ENCODE results near the gene SRP68.

Gene SRP68

DNA sequence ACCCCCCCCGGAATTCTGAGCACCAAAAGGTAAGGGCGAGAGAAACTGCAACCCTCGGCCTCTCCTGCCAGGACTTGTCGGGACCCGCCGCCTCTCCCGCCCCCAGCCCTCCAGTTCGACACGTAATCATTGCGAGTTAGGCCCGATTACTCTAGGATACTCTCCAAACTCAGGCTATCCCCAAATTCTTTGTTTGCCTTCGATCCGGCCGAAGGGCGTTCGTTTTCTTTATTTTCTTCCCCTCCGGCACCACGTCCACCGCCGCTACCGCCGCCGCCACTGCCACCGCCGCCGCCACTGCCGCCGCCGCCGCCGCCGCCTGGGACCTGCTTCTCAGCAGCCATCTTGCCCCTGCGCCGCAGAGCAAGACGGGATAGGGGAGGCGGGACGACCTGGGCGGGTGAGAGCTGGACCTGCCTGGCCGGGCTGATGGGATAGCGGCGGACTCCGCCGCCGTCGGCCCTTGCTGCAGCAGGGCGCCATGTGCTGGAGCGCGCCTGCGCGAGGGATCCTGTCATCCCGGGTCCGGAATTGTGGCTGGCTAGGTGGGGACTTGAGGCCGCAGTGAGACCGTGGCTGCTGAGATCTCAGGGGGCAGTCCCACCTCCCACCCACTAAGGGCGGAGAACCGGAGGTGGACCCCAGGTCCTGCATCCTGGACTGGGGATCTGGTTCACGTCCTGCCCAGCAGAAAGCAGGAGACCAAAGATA lies at the start of gene SRP68:
SRP68 (minus strand) TSS at position 370 of the 711 bp plus-strand sequence; CDS start at position 344, 26 bp downstream.
- peak; percentile 98 for DNase-seq (ENCODE audit: low spot score)

DNA sequence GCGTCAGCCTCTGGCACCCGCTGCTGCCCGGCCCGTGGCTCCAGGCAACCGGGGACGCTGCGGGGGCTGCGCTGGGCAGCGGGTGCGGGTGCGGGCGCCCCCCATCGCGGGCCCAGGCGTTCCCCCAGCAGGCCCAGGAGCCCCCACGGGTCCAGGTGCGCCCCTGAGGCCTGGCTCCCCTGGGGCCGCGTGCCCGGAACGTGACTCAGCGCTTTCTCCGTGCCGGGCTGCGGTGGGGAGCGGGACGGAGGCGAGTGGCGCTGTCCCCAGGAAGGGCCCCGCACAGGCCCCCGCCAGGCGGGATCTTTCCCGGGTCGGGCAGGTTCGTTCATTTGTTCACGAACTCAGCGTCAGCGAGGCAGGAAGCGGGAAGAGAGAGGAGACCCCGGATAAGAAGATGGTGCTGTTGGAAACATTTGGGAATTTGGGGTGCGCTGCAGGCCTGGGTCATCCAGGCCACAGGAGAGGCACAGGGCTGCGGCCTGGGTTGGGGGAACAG lies 49.7 kb upstream of the SRP68 start:
- no peak for DNase-seq (ENCODE audit: low spot score)

DNA sequence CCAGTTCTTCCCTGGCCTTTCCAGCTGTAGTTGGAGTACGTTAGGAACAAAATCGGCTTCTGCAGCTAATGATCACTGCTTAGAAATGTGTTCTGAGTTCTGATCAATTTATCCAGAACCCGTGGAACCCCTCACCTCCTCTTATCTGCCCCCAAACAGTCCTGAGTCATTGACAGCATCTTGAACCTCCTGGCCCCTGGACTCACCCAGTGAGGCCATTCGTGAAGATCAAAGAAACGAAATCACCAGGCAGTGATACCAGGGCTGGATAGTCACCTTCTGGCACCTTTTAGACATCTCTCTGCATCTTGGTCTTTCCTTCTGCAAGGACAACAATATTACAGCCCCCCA lies 48.3 kb upstream of the SRP68 start:
- DNase-seq (ENCODE audit: low spot score), result no peak

DNA sequence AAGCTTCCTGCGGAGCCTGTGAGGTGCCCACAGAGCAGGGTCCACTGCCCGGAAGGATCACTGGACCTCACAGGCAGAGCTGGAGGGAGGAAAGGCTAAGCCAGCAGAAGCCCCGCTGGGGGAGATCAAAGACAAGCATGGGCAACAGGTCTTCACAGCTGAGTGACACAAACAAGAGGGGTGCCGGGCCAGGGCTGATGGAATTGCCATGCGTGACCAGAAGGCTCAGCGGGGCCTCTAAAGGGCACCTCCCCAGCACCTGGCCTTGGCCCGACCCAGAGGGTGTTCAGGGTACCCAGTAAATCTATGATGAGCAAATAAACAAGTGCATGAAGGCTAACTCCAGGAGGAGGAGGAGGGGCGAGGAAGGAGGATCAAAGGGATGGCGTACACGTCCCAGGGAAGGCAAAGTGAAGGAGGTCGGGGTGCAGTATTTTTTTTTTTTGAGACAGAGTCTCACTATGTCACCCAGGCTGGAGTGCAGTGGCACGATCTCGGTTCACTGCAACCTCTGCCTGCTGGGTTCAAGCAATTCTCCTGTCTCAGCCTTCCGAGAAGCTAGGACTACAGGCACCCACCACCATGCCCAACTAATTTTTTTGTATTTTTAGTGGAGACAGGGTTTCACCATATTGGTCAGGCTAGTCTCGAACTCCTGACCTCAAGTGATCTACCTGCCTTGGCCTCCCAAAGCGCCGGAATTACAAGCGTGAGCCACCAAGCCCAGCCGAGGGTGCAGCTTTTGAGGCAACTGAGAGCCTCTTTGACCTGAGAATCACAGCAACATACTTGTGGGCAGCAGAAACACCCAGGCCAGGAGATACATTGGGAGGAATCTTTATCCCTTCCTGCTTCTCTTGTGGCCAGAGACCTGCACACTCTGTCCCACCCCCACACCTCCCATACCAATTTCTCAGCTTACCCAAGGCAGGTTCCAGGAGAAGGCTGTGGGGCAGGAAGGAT lies 47.4 kb upstream of the SRP68 start:
- DNase-seq (ENCODE audit: low spot score), result no peak

DNA sequence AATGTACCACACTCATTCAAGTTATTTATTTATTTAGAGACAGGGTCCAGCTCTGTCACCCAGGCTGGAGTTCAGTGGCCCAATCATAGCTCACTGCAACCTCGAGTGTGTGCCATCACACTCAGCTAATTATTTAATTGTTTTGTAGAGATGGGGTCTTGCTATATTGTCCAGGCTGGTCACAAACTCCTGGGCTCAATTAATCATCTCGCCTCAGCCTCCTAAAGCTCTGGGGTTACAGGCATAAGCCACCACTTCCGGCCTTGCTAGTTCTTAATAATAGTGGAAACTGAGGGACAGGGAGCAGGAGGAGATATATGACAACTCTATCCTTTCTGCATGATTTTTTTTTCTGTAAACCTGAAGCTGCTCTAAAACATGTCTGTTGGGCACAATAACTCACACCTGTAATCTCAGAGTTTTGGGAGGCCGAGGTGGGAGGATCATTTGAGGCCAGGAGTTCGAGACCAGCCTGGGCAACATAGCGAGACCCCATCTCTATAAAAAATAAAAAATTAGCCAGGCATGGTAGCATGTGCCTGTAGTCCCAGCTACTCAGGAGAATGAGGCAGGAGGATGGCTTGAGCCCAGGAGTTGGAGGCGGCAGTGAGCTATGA lies 42.9 kb upstream of the SRP68 start:
- DNase-seq (ENCODE audit: low spot score), result no peak

DNA sequence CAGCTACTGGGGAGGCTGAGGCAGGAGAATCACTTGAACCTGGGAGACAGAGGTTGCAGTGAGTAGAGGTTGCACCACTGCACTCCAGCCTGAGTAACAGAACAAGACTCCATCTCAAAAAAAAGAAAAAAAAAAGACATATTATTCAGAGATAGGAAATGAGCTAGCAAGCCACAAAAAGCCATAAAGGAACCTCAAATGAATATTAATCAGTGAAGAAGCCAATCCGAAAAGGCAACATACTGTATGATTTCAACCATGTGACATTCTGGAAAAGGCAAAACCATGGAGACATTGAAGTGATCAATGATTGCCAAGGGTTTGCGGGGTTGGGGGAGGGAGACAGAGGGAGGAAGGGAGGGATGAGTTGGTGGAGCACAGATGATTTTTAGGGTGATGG lies 39.6 kb upstream of the SRP68 start:
- DNase-seq (ENCODE audit: low spot score), result no peak

DNA sequence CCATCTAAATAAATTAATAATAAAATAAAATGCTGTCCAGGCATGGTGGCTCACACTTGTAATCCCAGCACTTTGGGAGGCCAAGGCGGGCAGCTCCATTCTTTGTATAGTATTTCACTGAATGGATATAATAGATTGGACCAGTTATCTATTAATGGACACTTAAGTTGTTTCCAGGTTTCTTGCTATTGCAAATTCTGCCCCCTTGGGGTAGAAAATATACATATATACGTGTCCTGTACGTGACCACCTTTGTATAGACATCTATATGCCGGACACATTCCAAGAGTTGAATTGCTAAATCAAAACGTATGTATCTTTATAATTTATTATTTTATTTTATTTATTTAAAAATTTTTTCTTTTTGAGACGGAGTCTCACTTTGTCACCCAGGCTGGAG lies 35.2 kb upstream of the SRP68 start:
- no peak for DNase-seq (ENCODE audit: low spot score)

DNA sequence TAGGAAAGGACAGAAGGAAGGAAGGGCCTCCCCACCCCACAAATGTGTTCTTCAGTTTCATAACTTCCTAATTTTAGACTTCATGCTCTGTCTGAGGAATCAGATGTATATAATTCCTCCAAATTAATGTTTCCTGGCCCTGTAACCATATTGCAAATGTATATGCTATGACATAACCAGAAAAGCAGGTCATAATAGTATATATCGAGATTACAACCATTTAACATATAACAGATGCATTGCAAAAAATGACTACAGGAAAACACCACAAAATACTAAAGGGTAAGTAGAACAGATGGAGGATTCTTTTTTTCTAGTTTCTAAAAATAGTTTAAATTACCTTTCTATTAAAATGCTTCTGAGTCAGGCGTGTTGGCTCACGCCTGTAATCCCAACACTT lies 34.4 kb upstream of the SRP68 start:
- no peak for DNase-seq (ENCODE audit: low spot score)

DNA sequence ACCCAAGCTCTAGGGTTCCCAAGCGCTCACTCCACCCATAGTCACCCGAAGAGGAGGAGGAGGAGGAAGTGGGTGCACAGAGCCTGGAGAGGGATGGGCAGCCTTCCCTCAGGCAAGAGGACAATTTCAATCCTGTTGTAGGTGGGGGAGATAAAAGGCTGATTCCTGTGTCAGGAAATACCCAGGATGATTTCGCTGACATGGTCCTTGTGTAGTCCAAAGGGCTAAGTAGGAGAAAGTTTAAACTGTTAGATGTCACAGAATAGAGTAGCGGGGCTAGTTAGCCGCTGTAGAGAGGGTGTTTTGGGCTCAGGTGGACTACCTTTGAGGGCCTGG lies 32.5 kb upstream of the SRP68 start:
- DNase-seq (ENCODE audit: low spot score), result no peak

DNA sequence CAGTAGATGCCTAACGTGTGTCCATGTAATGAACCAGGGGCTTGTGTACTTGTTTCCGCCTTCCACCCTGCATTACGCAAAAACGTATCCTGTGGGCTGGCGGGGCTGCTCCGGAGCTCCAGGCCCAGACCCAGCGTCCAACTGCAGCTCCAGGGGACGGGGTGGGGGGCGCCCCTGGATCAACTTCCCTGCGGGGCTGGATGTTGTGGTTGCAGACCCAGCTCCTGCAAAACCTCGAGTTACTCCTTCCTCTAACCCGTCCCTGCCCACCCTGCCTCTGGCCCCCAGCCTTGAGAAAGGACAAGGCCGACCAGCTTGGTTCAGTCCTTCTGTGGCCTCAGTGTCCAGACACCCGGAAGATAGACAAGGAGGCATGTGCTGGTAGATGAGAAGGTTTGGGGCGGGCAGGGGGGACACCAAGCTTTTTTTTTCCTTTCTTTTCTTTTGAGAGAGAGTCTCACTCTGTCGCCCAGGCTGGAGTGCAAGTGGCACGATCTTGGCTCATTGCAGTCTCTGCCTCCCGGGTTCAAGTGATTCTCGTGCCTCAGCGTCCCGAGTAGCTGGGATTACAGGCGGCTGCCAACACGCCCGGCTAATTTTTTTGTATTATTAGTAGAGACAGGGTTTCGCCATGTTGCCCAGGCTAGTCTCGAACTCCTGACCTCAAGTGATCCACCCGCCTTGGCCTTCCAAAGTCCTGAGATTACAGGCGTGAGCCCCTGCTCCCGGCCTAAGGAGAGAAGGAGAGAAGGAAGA lies 32.0 kb upstream of the SRP68 start:
- DNase-seq (ENCODE audit: low spot score), result no peak

DNA sequence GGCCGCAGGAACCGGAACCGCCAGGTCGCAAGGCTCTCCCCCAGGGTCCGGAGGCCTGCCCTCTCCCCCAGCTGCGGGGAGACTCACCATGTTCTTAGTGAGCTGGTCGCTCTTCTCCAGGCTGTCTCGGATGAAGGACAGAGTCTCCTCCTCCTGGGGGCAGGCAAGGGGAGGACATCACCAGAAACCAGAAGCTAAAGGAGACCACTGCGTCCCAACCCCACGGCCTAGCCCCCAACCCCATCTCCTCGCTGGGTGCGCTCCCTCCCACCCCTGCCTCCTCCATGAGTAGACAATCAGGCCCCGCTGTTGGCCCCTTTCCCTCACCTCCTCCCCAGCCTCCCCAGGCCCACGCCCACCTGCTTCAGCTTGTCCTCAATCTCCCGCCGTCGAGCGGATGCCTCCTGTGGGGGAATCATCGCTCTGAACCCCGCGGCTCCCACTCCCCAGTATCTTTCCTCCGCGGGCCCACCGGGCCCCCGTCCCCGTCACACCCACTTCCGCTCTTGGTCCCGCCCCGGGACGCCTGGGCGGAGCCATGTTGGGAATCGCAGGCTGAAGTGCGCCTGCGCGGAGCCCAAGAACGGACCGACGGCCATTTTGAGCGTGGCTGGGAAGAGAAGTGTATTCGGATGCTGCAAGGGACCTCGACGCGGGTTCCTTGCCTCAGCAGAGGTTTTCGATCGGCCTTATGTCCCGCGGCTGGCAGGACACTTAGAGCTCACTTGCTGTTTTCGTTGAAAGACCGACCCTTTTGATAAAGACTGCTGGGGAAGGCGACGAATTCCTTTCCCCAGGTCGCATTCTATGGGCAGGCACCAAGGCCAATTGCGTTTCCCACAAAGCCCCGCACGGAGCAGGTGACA lies 31.2 kb upstream of the SRP68 start, which contains the start of gene EXOC7:
EXOC7 (minus strand) TSS at position 514 of the 866 bp plus-strand sequence; CDS start at position 419, 95 bp downstream.
- DNase-seq (ENCODE audit: low spot score), result peak; percentile 99

DNA sequence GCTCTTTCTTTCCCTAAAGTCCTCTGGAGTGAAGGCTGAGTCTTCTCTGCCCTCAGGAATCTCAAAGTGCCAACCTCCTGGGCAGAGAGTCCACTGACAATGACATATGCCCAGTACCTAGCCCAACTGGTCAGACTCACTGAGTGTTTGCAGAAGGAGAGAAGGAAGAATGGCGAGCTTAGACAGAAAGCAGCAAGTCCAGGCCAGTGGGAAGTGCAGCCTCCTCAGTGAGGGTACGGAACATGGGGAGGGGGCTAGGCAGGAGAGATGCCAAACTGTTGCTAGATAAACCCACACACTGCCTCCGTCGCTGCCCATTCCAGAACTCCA lies 30.6 kb upstream of the SRP68 start:
- no peak for DNase-seq (ENCODE audit: low spot score)

DNA sequence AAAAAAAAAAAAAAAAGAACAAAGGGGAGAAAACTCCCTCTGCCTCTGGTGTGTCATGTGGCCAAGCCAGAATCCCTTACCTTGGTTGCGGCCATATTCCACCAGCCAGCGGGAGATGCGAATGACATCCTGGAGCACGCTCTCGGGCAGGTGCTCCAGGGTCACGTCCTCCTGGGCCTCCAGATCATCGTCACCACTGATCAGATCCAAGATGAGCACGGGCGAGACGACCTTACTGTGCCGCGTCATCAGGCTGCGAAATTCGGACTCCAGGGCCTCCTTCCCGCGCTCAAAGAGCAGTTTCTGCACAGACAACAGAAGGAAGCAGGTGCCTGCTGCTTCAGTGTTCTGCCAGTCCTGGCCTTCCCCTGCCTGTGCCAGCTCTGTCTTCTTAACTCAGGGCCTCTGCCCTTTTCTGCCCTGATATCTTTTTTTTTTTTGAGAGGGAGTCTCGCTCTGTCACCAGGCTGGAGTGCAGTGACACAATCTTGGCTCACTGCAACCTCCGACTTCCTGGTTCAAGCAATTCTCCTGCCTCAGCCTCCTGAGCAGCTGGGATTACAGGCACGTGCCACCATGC lies 25.5 kb upstream of the SRP68 start:
- no peak for DNase-seq (ENCODE audit: low spot score)

DNA sequence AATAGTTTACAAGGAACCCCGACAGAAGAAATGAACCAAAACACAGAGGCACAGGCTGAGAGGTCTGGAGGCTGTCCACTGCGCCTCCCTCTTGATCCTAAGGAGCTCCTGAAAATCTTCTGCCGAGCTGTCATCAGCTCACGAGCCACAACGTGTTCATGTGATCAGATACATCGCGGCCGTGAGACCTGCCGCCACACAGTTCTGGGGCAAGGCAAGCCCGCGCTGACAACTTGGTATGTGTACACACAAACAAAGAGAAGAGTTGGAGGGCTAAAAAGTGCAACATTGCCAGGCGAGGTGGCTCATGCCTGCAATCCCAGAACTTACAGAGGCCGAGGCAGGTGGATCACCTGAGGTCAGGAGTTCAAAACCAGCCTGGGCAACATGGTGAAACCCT lies 23.6 kb upstream of the SRP68 start:
- DNase-seq (ENCODE audit: low spot score), result no peak

DNA sequence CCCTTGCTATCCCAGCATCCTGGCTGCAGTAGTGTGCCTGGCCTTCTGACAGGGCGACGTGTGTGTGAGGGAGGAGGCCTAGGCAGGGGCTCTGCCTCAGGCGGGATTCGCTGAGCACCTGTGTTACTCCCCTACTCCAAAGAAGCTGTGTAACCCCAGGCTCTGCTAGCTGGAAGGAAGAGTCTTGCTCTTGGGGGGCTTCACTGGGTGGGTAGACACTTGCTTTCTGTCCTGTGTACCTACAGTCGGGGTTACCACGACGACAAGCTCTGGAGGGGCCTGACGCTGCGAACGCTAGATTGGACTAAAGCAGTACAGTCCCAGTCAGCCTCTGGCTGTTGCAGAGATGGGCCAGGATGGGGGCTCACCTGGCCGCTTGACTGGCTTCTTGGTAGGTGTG lies 21.7 kb upstream of the SRP68 start:
- DNase-seq (ENCODE audit: low spot score), result no peak

DNA sequence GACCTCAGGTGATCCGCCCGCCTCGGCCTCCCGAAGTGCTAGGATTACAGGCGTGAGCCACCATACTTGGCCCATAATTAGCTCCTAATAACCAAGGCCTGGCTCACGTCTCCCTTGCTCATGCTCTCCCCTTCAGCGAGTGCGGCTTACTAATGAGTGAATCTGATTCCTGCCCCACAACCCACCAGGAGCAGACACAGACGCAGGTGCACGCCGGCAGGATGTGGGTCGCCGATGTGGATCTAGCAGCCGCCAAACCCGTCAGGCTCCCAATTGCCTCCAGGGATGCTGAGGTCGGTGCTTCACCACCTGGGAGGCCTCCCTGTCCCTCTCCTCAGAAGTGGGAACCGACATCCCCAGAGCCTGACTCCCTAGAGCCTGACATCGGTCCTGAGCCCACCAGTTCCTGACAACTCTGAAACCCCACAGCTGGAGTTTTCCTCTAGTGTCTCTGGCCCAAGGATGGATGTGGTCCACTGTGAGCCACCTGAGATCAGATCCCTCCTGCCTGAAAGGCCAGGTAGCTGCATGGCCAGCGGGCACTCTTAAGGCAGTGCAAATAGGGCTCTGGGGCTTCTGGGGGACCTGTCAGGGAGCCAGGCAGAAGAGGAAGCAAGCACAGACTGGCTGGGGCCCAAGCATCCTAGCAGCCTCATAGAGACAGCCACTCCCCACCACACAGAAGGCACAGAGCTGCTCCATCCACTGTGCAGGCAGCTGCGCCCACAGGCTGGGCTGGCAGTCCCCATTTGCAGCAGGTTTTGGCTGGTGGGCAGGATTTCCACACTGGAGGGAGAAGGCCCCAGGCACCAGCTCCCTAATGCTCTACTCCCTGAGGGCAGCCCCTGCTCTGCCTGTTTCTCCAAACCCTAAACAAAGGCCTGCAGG lies 20.5 kb upstream of the SRP68 start:
- DNase-seq (ENCODE audit: low spot score), result no peak

DNA sequence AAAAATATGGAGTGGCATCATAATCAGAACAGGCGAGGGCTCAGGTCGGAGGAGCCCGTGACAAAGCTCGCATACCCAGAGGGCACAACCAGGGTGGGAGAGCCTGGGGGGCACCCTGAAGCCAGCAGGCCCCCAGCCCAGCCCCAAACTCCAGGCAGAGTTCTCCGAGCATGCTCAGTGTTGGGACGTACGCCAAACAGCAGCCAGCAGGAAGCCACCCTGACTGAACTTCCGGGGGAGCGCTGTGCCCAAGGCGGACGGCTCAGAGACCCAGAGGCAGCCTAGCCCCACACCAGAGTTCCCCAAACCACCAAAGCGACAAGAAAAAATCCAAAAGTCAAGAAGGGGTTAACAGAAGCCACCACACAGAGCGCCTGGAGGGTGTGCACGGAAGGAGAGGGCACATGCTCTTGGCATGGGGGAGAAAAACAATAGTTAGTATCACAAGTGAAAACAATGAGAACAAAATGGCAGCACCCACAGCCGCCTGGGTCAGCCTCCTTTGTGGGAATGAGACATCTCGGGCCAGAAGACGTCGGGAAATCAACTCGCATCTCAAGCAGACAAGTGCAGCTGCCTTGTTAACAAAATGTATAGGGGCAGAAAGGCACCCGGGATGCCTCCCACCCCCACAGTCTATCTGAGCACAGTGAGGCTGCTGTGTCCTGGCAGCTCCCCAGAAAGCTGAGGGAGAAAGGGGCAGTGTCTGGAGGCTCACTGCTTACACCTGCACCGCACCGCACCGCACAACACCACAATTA lies 19.4 kb upstream of the SRP68 start:
- DNase-seq (ENCODE audit: low spot score), result no peak

DNA sequence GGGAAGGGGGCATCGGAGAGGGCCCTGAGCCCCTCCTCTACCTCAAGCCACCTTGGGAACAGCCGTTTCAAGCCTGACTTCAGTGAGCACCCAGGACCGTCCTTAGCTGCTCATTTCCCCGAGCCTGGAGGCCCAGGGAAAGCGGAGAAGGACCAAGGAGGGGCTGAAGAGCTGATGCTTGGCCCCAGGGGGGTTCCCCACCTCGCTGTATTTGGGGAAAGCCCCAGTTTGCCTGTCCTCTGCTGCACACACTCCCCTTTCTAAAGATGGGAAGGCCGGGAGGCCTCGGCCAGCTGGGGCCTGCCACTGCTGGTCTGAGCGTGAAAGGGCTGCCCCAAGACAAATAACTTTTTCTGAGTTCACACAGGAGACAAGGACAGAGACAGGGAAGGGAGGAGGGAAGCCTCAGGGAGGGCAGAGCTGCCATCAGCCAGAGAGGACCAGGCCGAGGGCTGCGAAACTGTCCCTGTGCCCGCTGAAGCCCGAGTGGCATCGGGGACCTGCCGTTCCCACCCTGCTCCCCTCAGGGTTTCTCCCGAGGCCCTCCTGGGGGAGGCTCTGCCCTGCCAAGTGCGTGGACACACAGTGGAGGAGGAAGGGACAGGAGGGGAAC lies 18.3 kb upstream of the SRP68 start:
- no peak for DNase-seq (ENCODE audit: low spot score)

Measured in AG08395 (cell line).